ENCODE results near the gene PAGR1. TPM values are rescaled to one million over a fixed set of nuclear protein-coding genes. Genes with fewer than 3 reads are reported as not detected.

PAGR1 gene
- total and polyA plus RNA-seq, 9 of the 15 experiments (the other 6 are each of a cell fraction or from before 2014, with no cell fraction given), result 1.4 to 58.2 (median 16.8) TPM

DNA sequence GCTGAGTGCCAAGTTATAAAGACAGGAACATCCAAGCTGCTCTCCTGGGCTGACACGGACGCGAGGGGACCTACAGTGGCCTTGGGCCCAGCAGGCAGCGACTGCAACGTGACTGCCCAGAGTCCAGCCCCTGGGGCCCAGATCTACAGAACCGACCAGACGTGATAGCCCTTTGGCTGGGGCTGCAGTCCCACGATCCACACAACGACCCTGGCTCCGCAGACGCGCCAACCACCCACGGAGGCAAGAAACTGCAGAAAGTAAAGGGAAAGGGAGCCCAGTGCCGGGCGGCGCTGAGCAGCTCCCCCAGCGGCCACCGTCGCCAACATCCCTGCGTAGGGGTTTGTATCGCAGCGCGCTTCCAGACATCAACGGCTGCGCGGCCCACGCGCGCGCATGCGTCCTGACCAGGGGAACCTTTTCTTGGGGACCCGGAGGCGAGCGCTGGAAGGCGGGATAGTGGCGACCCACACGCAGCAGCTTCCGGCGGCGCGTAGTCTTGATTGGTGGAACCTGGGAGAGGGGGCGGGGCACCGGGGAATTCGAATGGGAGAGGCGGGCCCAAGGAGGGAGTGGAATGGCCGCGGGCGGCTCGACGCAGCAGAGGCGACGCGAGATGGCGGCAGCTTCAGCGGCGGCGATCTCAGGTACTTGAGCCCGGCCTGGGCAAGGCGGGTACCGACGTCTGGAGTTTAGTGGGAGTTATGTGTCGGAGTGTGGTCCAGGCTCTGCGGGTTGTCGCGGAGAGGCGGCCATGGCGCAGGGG is 25.6 kb upstream of the PAGR1 start, which contains the start of gene KIF22 (continued):
- peak; percentile 60; the same call in 1 of the 2 replicates for TF ChIP-seq ESRRA (IDR thresholded peaks at IDR 0.05; ENCODE audit: borderline replicate concordance, low read depth)
- TF ChIP-seq ZFPM2 (CRISPR knock-in tag; IDR thresholded peaks at IDR 0.05), result 0 out of 2 replicates have a peak, but pooled peaks have one; percentile 78
- TF ChIP-seq, protein P1, sequence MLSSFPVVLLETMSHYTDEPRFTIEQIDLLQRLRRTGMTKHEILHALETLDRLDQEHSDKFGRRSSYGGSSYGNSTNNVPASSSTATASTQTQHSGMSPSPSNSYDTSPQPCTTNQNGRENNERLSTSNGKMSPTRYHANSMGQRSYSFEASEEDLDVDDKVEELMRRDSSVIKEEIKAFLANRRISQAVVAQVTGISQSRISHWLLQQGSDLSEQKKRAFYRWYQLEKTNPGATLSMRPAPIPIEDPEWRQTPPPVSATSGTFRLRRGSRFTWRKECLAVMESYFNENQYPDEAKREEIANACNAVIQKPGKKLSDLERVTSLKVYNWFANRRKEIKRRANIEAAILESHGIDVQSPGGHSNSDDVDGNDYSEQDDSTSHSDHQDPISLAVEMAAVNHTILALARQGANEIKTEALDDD (IDR thresholded peaks at IDR 0.05), result no peak
- peak; percentile 77 for TF ChIP-seq POLR2B (IDR thresholded peaks at IDR 0.05; ENCODE audit: low read depth, partially characterized antibody)
- TF ChIP-seq ZNF830 (CRISPR knock-in tag; IDR thresholded peaks at IDR 0.05), result 0 out of 2 replicates have a peak, but pooled peaks have one; percentile 43
- no peak for TF ChIP-seq MECOM (CRISPR knock-in tag; IDR thresholded peaks at IDR 0.05)
- TF ChIP-seq ELF2 (CRISPR knock-in tag; IDR thresholded peaks at IDR 0.05), result no peak
- TF ChIP-seq, protein P2, sequence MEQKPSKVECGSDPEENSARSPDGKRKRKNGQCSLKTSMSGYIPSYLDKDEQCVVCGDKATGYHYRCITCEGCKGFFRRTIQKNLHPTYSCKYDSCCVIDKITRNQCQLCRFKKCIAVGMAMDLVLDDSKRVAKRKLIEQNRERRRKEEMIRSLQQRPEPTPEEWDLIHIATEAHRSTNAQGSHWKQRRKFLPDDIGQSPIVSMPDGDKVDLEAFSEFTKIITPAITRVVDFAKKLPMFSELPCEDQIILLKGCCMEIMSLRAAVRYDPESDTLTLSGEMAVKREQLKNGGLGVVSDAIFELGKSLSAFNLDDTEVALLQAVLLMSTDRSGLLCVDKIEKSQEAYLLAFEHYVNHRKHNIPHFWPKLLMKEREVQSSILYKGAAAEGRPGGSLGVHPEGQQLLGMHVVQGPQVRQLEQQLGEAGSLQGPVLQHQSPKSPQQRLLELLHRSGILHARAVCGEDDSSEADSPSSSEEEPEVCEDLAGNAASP (IDR thresholded peaks at IDR 0.05), result no peak
- TF ChIP-seq TFAM (CRISPR knock-in tag; conservative IDR thresholded peaks at IDR 0.05), result no peak
- TF ChIP-seq DACH1 (IDR thresholded peaks at IDR 0.05; ENCODE audit: partially characterized antibody), result no peak
- no peak for TF ChIP-seq ATF3 (IDR thresholded peaks at IDR 0.05)
- TF ChIP-seq ATF3 (CRISPR knock-in tag; conservative IDR thresholded peaks at IDR 0.05), result no peak
- TF ChIP-seq, protein P3, sequence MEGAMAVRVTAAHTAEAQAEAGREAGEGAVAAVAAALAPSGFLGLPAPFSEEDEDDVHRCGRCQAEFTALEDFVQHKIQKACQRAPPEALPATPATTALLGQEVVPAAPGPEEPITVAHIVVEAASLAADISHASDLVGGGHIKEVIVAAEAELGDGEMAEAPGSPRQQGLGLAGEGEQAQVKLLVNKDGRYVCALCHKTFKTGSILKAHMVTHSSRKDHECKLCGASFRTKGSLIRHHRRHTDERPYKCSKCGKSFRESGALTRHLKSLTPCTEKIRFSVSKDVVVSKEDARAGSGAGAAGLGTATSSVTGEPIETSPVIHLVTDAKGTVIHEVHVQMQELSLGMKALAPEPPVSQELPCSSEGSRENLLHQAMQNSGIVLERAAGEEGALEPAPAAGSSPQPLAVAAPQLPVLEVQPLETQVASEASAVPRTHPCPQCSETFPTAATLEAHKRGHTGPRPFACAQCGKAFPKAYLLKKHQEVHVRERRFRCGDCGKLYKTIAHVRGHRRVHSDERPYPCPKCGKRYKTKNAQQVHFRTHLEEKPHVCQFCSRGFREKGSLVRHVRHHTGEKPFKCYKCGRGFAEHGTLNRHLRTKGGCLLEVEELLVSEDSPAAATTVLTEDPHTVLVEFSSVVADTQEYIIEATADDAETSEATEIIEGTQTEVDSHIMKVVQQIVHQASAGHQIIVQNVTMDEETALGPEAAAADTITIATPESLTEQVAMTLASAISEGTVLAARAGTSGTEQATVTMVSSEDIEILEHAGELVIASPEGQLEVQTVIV (CRISPR knock-in tag; IDR thresholded peaks at IDR 0.05; ENCODE audit: borderline replicate concordance), result no peak
- TF ChIP-seq ZNF3 (CRISPR knock-in tag; IDR thresholded peaks at IDR 0.05), result no peak
- TF ChIP-seq ELK3 (CRISPR knock-in tag; IDR thresholded peaks at IDR 0.05), result no peak
- TF ChIP-seq RFX1 (IDR thresholded peaks at IDR 0.05), result no peak
- no peak for TF ChIP-seq BDP1 (IDR thresholded peaks at IDR 0.05; ENCODE audit: insufficient read depth, insufficient read length)
- peak; percentile 87 for TF ChIP-seq SAFB (IDR thresholded peaks at IDR 0.05; ENCODE audit: borderline replicate concordance, low read depth, low read length)
- TF ChIP-seq NFATC3 (IDR thresholded peaks at IDR 0.05), result no peak
- TF ChIP-seq ZNF507 (tag; conservative IDR thresholded peaks at IDR 0.05), result no peak
- TF ChIP-seq SREBF2 (CRISPR knock-in tag; IDR thresholded peaks at IDR 0.05), result no peak

Data from K562 (cell line).